T-helper 2 cell treated with Interferon-gamma antibody and Interleukin-4, amounts not matched to agents 100 ng/mL and 5 ng/mL, for 36 hours (primary cell): ENCODE data around the gene VASH2. TPM values are rescaled to one million over a fixed set of nuclear protein-coding genes. Genes with fewer than 3 reads are reported as not detected.
"Not testable (repeated sequence)": the region's sequence is repeated elsewhere in the genome, so short reads cannot be mapped to it uniquely, and the experiment has no call there.

Source experiments
- intact Hi-C: fragments of 100-400 bp; cut with micrococcal nuclease; formaldehyde crosslinking; loops from one replicate; pipeline ENCODE4 v1.15.1; 2023
- total RNA-seq: library from RNA; stranded (reverse); gene quantifications from 2 replicates; pipeline ENCODE4 v1.2.3, GENCODE V29; 2022

VASH2 gene
- total RNA-seq, 1 donor from 2014 or later: 0.61 TPM

- intact Hi-C loops: no loop called here
Observed at GRCh38 chr1:212979340-212980122, 29.2 kb downstream of the VASH2 start.

GRCh38 chr1:212980123-212980785 lies 29.9 kb downstream of the VASH2 start:
- intact Hi-C loops: no loop called here

GRCh38 chr1:212981025-212981495 lies 30.7 kb downstream of the VASH2 start:
- intact Hi-C loops: no loop called here

- intact Hi-C loops: no loop called here
Observed at GRCh38 chr1:212981571-212982328, 31.4 kb downstream of the VASH2 start.

- intact Hi-C loops: no loop called here
Observed at GRCh38 chr1:212982430-212983152, 32.2 kb downstream of the VASH2 start.

GRCh38 chr1:212983482-212983881 lies 33.1 kb downstream of the VASH2 start:
- intact Hi-C loops: no loop called here

GRCh38 chr1:212984522-212985291 lies 34.4 kb downstream of the VASH2 start:
- intact Hi-C loops: no loop called here

- intact Hi-C loops: no loop called here
Observed at GRCh38 chr1:212986551-212986950, 36.2 kb downstream of the VASH2 start.

GRCh38 chr1:212987702-212988322 lies 37.5 kb downstream of the VASH2 start:
- intact Hi-C loops: no loop called here

GRCh38 chr1:212990276-212990675 lies 39.9 kb downstream of the VASH2 start:
- intact Hi-C loops: no loop called here

- intact Hi-C loops: not testable (repeated sequence)
Observed at GRCh38 chr1:212993960-212994359, 43.6 kb downstream of the VASH2 start.

- intact Hi-C loops: loop anchor here (1.0 to 5.0 kb wide), 3 partner anchors 180 to 330 kb away; partner anchors contain the start of genes NSL1 and TATDN3
Observed at GRCh38 chr1:212994926-212995325, 44.6 kb downstream of the VASH2 start.

- intact Hi-C loops: no loop called here
Observed at GRCh38 chr1:213003256-213003655, 52.9 kb downstream of the VASH2 start.

GRCh38 chr1:213008564-213008963 lies 58.2 kb downstream of the VASH2 start:
- intact Hi-C loops: no loop called here

GRCh38 chr1:213014642-213015041 lies 64.3 kb downstream of the VASH2 start:
- intact Hi-C loops: loop anchor here (1.0 to 10.0 kb wide), 8 partner anchors 37 to 1757 kb away; partner anchors contain the start of genes FLVCR1, NSL1, RCOR3 and RPS6KC1

- intact Hi-C loops: loop anchor here (1.0 to 10.0 kb wide), 8 partner anchors 36 to 1758 kb away; partner anchors contain the start of genes FLVCR1, NSL1, RCOR3 and RPS6KC1
Observed at GRCh38 chr1:213015099-213016050, 65.0 kb downstream of the VASH2 start, which contains the start of gene ANGEL2. Gene ANGEL2, minus strand, starts transcription at chr1:213015867. Its CDS starts 196 bp downstream, at chr1:213015671.

- intact Hi-C loops: loop anchor here (5.0 to 10.0 kb wide), 2 partner anchors 1443 to 1760 kb away; partner anchors contain the start of genes RCOR3 and SLC30A1
Observed at GRCh38 chr1:213017447-213018273, 67.3 kb downstream of the VASH2 start.
